ENCODE measurements around the gene MAD1L1.
A peak's percentile ranks its signal among the peaks of the same experiment; 100 is the strongest.

The MAD1L1 gene

GRCh38 chr7:2217206-2217605, 15.5 kb downstream of the MAD1L1 start:
- no peak for DNase-seq

GRCh38 chr7:2215851-2216250, 16.9 kb downstream of the MAD1L1 start:
- no peak for DNase-seq

- DNase-seq = peak; percentile 27
Observed at GRCh38 chr7:2214636-2215035, 18.1 kb downstream of the MAD1L1 start.

GRCh38 chr7:2213551-2214215, 19.1 kb downstream of the MAD1L1 start:
- no peak for DNase-seq

GRCh38 chr7:2212906-2213305, 19.8 kb downstream of the MAD1L1 start:
- no peak for DNase-seq

GRCh38 chr7:2211926-2212325, 20.8 kb downstream of the MAD1L1 start:
- DNase-seq = no peak

- DNase-seq = no peak
Observed at GRCh38 chr7:2211259-2211880, 21.4 kb downstream of the MAD1L1 start.

- no peak for DNase-seq
Observed at GRCh38 chr7:2210551-2211258, 22.0 kb downstream of the MAD1L1 start.

- DNase-seq = no peak
Observed at GRCh38 chr7:2209961-2210323, 22.8 kb downstream of the MAD1L1 start.

GRCh38 chr7:2209146-2209960, 23.4 kb downstream of the MAD1L1 start:
- DNase-seq = peak; percentile 72

GRCh38 chr7:2208712-2209111, 24.0 kb downstream of the MAD1L1 start:
- no peak for DNase-seq

GRCh38 chr7:2205036-2205780, 27.5 kb downstream of the MAD1L1 start:
- DNase-seq = no peak

- DNase-seq = no peak
Observed at GRCh38 chr7:2204446-2204845, 28.3 kb downstream of the MAD1L1 start.

GRCh38 chr7:2203766-2204300, 28.9 kb downstream of the MAD1L1 start:
- DNase-seq = no peak

- DNase-seq = no peak
Observed at GRCh38 chr7:2202901-2203765, 29.6 kb downstream of the MAD1L1 start.

- no peak for DNase-seq
Observed at GRCh38 chr7:2202361-2202761, 30.4 kb downstream of the MAD1L1 start.

- DNase-seq = no peak
Observed at GRCh38 chr7:2201686-2202360, 30.9 kb downstream of the MAD1L1 start.

- DNase-seq = no peak
Observed at GRCh38 chr7:2201128-2201527, 31.6 kb downstream of the MAD1L1 start.

GRCh38 chr7:2200584-2200980, 32.2 kb downstream of the MAD1L1 start:
- no peak for DNase-seq

- no peak for DNase-seq
Observed at GRCh38 chr7:2199956-2200583, 32.7 kb downstream of the MAD1L1 start.
